Activated CD4-positive, CD25-positive, alpha-beta regulatory T cell treated with anti-CD3 and anti-CD28 coated beads, Interleukin-2, amount 50 U/mL, for 16 hours (primary cell): ENCODE results near the gene CELSR1.

Experiments used
- DNase-seq: peaks from one replicate; pipeline ENCODE4 v3.0.0-alpha.2; 2020; ENCODE audit warnings: low read depth, low spot score

CELSR1 gene

GRCh38 chr22:46551996-46552395 is 14.6 kb upstream of the CELSR1 start:
- no peak for DNase-seq

GRCh38 chr22:46551321-46551720 is 13.9 kb upstream of the CELSR1 start:
- DNase-seq, result no peak

DNA sequence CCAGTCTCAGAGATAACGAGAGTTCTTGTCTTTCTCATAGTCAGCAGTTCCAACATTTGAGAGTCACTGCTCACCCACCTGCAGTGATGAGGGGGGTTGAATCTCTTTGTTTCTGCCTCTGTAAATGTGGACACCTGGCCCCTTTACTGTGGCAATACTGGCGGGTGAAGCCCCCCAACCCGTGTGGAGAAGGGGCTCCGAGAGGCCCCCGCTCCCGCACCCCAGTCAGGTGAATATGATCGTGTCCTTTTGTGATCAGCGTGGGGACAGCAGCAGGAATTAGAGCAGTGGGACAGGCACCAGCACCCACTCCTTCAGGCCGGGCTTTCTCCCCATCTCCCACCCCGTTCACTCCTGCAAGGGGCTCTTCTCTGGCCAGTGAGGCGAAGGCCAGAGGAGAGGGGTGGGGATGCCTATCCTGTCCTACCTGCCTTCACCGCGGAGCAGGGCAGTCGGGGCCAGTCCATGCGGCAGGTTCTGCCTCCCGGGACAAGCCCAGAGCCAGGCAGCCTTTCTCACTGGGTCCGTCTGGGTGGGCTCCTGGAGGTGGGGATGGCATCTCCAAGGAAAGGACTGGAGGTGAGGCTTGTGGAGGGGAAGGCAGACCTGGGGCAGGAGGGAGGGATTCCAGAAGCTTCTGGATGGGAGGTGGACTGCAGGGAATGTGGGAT is 12.7 kb upstream of the CELSR1 start:
- no peak for DNase-seq

DNA sequence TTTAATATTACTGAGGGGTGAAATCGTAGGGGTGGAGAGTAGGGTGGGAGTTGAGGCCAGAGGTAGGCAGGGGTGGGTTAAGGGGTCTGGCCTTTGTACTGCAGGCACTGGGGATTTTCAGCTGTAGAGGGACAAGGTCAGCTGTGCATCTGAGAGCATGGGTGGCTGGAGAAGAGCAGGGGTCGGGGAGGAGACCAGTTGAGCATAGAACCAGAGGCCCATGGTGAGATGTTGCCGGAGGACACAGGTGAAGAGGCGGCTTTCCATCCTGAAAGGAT is 12.1 kb upstream of the CELSR1 start:
- no peak for DNase-seq

DNA sequence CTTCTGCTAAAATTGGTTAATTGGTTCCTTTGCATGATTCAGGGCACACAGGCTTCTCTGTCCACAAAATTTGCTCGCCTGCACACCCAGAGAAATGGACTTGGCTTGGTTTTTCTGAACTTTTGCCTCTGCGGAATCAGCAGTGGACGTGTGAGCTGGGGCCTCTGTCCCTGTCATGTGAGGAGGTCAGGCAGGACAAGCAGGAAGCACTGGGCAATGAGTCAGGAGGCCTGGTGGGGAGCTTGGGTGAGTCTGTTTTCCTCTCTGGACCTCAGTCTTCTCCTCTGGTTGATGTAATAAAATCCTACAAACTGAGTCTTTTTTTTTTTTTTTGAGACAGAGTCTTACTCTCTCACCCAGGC is 10.4 kb upstream of the CELSR1 start:
- DNase-seq, result no peak

- DNase-seq, result no peak
Measured at GRCh38 chr22:46547179-46547882, 9.9 kb upstream of the CELSR1 start.

DNA sequence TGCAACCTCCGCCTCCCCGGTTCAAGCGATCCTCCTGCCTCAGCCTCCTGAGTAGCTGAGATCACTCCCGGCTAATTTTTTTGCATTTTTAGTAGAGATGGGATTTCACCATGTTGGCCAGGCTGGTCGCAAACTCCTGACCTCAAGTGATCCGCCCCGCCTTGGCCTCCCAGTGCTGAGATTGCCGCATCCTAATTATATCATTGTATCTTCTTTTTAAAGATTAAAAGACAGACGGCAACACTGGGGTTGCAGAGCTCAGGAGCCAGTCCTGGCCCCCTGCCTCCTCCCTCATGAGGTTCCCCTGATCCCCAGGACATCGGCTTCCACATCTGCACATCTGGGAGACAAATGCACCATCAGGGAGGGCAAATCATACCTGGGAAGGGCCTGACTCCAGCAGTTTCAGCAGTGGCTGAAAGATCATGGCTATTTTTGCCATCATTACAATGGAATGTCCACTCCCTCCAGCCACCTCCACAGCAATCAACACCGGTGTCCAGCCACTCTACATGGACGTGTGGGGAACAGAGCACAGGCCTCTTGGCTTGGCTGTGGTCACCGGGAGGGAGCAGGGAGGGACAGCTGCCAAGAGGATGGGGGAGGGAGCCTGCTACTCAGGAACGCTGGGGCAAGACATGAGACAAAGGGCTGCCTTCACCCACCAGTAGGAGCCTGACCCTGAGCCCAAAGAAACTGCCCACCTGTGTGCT is 9.2 kb upstream of the CELSR1 start:
- no peak for DNase-seq

DNA sequence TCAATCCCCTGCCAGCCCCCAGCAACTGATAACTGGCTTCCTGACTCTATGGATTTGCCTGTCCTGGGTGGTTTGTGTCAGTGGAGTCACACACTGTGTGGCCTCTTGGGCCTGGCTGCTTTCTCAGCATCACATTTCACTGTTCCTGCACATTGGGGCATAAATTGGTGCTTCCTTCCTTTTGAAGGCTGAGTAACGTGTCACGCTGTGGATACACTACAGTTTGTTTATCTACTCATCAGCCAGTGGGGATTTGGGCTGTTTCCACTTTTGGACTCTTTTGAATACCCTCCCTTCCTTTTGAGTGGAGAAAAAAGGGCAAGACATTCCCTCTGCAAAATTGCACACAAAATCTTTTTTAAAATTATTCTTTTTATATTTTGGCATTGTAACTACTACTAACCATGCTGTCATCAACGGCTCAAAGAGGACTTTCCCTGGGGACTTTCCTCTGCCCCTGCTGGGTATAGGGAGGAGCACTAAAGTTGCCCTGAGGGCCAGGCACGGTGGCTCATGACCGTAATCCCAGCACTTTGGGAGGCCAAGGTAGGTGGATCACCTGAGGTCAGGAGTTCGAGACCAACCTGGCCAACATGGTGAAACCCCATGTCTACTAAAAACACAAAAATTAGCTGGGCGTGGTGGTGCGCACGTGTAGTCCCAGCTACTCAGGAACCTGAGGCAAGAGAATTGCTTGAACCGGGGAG is 7.8 kb upstream of the CELSR1 start:
- DNase-seq, result no peak

GRCh38 chr22:46542011-46542985 is 4.9 kb upstream of the CELSR1 start:
- peak; percentile 31 for DNase-seq

DNA sequence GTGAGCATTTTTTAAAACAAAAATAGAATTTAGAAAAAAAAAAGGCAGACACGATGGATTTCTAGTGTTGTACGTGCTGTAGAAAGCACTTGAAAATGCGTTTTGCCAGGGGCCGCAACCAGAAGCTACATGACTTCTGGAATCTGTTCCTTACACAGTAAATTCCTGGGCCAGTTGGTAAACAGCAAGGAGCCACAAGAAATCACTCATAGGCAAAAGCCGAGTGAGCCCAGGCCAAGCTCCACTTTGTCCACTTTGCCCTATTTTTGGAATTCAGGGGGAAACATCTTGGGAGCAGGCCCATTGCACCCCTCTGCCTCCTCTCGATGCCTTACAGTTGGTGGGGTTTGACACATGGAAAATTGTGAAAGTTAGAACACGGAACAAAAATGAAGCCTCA is 4.1 kb upstream of the CELSR1 start:
- DNase-seq, result no peak

- DNase-seq, result no peak
Measured at GRCh38 chr22:46540874-46541273, 3.5 kb upstream of the CELSR1 start.

DNA sequence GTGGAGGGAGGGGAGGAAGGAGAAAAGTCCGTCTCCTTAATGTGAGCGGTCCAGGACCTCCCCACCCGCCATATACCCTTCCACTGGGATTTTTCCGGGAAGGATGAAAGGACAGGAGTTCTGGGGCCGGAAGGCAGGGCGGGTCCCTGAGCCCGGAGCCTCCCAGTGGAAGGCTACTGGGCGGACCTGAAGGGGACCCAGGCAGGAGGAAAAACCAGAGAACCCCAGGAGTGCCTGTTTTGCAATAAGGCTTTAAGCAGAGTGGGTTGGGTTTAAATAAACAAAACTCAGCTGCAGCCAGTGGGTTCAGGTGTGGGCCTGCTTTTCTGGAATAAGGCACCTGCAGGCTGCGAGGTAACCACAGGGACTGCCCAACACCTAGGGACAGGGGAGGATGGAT is 1.7 kb upstream of the CELSR1 start:
- DNase-seq, result no peak

DNA sequence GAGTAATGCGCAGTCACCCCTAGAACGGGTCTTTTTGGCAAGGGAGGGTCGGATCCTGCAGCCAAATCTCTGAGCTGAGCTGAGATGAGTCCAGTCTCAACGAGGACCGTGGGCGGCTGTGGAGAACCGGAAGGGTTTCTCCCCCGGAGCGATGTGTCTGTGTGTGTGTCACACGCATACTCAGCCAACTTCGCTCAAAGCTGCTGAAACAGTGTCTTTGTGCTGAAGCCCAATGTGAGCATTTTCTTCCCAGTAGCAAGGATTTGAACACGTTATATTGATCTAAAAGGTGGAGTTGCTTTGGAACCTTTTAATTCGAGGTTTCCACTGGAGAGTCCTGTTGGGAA is 1.4 kb upstream of the CELSR1 start:
- DNase-seq, result no peak

DNA sequence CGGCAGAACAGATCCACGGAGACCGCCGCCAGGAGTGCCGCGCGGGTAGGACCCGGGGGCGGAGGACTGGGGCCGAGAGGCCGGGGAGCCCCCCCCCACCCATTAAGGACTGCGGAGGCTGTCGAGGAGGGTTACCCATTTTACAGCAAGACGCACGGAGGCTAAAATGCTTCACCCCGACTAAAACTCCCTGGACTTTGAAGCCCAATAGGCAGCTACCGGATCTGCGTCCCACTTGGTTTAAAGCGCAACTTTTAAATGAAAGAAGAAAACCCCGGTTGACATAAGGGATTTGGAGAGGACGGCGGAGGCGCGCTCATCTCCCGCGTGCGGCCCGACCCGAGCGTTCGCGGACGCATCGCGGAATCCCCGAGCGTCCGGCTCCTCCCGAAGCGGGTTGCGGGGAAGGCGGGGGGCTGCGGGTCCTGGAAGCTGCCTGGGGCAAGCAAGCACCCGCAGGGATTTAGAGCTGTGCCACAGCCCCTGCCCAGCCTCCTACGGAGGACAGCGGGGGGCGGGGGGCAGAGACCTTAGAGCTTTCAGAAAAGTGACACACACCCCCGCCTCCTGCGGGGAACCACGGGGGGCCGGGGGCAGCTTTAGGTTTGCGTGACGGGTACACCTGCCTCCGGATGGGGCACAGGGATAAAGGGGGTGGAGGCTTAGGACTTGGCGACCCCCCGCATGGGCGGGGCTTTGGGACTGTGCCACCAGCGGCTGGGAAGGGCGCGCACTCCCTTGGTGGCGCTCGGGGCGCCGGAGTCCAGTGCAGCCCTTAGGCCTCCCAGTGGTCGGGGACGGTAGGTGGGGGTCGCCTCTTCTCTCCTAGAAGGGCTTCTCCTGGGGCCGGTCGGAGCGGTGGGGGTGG is 760 bp upstream of the CELSR1 start:
- DNase-seq, result no peak

DNA sequence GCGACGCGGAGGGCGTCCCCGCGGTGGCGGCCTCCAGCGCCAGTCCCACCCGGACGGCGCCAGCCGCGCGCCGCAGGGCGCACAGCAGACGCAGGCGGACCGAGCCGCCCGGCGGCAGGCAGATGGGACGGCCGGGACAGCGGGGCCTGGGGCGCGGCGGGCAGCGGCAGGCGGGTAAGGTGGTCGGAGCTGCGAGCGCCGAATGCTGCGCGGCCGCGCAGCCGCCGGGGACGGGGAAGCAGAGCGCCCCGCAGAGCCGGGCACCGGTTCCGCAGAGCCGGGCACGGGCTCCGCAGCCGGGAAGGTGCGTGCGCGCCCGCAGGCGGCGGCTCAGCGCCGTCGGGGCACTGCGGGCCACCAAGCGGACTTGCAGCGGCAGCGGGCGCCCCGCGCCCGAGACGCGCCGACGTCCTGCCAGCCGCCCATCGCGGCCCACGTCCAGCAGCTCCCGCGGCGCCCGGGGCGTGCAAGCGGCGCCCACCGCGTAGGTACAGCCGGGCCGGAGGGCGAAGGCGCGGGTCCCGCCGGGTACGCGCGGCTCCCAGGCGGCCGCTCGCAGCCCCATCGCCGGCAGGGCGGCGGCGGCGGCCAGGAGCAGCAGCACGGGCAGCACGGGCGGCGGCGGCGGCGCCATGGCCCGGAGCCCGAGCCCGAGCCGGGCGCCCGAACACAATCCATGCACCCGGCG is 739 bp downstream of the CELSR1 start:
- no peak for DNase-seq

GRCh38 chr22:46535876-46536536 is 1.4 kb downstream of the CELSR1 start:
- no peak for DNase-seq

GRCh38 chr22:46534901-46535630 is 2.4 kb downstream of the CELSR1 start:
- no peak for DNase-seq

DNA sequence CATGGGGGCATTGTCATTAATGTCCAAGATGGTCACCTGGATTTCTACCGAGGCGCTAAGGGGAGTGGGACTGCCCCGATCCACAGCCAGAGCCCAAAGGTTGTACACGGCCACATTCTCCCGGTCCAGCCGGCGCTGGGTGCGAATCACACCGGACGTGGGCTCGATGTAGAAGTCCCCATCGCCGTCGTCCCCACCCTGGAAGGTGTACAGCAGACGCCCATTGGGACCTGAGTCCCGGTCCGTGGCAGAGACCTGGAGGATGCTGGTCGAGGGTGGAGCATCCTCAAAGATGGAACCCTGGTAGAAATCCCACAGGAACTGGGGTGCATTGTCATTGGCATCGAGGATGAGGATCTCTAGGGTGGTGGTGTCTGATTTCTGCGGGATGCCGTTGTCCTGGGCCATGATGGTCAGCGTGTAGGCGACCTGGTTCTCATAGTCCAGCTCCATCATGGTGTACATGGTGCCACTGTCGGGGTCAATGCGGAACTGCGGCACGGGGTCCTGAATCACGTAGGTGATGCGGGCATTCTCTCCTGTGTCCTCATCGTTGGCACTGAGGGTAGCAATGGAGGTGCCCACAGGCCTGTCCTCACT is 3.1 kb downstream of the CELSR1 start:
- DNase-seq, result no peak
